HG03442 (cell line): ENCODE measurements around the gene PLEKHG7.
A peak's percentile ranks its signal among the peaks of the same experiment; 100 is the strongest.
"Not testable (repeated sequence)": the region's sequence is repeated elsewhere in the genome, so short reads cannot be mapped to it uniquely, and the experiment has no call there.

Source experiments
- ATAC-seq: cut with Tn5 transposase; IDR thresholded peaks from one replicate; pipeline ENCODE4 v1.9.1; 2021; ENCODE audit warnings: mild to moderate bottlenecking, moderate library complexity; ENCODE audit not compliant: unreplicated experiment

PLEKHG7 gene

DNA sequence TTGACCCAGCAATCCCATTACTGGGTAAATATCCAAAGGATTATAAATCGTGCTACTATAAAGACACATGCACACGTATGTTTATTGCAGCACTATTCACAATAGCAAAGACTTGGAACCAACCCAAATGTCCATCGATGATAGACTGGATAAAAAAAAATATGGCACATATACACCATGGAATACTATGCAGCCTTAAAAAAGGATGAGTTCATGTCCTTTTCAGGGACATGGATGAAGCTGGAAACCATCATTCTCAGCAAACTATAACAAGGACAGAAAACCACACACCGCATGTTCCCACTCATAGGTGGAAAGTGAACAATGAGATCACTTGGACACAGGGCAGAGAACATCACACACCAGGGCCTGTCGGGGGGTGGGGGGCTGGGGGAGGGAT lies 91.6 kb downstream of the PLEKHG7 start:
- not testable (repeated sequence) for ATAC-seq

DNA sequence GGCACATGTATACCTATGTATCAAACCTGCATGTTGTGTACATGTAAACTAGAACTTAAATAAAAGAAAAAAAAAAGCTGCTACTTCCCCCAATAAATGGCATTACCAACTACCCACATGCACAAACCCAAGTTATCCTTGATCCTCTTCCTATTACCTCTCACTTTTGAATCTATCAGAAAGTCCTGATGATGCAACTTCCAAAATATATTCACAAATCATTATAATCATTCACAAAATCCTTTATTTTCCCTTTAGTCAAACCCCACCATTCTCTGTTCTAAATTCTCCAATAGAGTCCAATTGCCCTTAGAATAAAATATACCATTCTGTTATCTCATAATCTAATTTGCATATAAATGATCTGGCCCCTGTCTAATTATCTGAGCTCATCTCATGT lies 92.0 kb downstream of the PLEKHG7 start:
- ATAC-seq = no peak

DNA sequence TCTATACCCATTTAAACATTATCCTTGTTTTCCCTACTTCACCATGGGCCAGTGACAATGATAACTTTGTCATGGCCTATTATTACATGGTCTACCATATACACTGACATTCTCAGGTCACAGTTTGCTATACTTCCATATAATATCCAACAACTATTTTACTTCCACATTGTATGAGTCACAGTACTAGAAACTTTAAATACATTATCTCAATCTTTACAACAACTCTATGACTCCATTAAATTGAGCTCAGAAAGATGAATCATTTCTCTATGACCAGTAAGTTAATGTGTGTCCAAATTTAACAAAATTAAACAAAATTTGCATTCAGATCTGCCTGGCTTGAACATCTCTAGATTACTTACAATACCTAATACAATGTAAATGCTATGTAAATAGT lies 93.9 kb downstream of the PLEKHG7 start:
- no peak for ATAC-seq

DNA sequence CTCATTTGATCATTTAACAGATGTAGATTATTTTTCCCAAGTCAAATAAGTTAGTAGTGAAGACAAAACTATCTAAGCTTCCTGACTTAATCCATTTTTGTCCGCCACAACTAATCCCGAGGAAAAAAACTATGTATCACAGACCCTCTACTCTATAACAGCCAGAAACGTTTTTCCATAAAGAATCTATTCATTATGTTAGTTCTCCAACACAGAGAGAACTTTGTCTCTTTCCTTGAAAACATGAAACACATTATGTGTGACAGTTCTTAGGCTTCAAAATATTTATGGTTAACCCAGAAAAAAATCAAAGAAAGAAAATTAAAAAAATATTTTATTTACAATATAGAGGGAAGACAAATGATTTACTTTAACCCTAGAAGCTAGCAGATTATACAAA lies 100.1 kb downstream of the PLEKHG7 start:
- no peak for ATAC-seq

DNA sequence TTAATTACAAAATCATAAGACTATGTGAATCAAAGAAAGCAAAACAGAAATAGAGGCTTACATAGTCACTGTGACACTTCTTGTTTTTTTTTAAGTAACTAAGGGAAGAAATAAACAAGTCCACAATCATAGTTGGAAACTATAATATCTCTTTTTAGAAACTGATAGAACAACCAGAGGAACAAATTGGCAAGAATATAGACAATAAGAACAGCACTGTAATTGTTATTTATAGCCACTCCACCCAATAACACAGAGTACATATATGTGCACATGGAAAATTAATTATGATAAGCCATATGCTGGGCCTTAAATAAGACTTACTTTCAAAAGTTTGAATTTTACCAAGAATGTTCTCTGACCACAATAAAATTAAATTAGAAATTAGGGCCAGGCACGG lies 101.1 kb downstream of the PLEKHG7 start:
- no peak for ATAC-seq

DNA sequence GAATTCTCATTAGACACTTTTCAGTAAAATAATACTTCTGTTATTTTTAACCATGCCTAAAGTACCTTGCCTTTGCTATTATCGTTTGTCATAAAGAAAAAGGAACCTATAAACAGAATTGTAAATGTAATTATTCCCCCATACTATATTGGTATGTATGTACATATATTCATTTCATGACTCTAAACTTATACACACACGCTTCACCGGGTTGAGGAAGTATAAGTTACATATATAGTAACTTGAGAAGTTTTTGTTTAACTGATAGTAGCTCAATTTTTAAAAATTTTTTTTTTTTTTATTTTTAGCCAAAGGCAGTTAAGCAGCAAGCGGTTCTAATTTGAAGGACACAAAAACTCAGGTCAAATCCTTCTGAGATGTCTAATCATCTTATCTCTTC lies 107.6 kb downstream of the PLEKHG7 start:
- ATAC-seq = peak; percentile 53

DNA sequence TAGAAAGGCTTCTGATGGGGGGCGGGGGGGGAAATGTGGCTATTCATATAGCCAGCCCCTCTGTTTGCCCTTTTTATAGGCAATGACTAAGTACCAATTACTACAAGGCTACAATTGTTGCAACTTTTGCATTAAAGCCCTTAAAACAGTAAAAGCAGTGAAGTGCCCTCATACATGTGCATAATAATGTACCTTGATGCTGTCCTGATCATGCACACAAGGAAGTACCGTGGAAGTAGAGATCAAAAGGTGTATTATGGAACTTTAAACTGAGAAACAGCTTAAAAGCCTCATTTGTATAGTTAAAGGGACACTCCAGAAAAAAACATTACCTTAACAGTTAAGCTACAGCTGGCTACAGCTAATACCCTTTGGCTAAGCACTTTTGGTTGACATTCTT lies 111.8 kb downstream of the PLEKHG7 start:
- ATAC-seq = no peak

DNA sequence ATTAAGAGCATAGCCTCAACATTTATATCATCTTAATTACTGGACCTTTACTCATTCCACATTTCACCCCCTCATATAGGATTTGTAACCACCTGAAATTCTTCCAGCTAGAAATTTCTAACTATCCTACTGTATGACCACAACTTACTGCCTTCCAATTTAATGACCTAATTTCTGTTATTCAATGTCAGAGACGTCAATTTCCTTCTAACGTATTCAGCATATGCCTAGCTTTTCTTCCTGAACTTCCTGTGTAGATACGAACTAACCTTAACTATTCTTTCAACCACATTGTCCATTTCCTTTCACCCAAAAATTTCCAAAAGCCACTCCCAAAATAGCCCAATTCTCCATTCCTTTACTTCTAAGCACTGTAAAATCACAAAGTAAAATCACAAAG lies 118.4 kb downstream of the PLEKHG7 start:
- no peak for ATAC-seq
